GM12864 (cell line): ENCODE results near the gene GOLGA5.

Experiments used
- DNase-seq: peaks from one replicate; pipeline ENCODE4 v3.0.0-alpha.2; 2011; ENCODE audit warnings: low read depth
- H3K4me3 ChIP-seq: 2 replicates; pipeline ENCODE4 v1.5.1; 2011; ENCODE audit warnings: mild to moderate bottlenecking, low read depth, low read length, control low read depth
- CTCF ChIP-seq: IDR thresholded peaks from 2 replicates; pipeline ENCODE4 v1.5.1; 2011; ENCODE audit warnings: low read depth, mild to moderate bottlenecking, moderate library complexity, low read length, control low read depth, inconsistent platforms; ENCODE audit errors: missing control alignments

Gene GOLGA5

DNA sequence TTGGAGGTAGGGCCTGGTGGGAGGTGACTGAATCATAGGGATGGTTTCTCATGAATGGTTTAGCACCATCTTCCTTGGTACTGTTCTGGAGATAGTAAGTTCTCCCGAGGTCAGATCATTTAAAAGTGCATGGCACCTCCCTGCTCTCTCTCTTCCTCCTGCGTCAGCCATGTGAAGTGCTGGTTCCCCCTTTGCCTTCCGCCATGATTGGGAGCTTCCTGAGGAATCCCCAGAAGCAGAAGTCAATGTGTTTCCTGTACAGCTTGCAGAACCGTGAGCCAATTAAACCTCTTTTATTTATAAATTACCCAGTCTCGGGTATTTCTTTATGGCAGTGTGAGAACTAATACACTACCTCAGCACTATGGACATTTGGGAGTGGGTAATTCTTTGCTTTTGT lies 40.9 kb upstream of the GOLGA5 start:
- no peak for DNase-seq
- no peak overlapping the region for H3K4me3 ChIP-seq
- no peak for TF ChIP-seq CTCF

GRCh38 chr14:92754966-92755365 lies 39.1 kb upstream of the GOLGA5 start:
- H3K4me3 ChIP-seq, result no peak overlapping the region
- no peak for TF ChIP-seq CTCF
- no peak for DNase-seq

GRCh38 chr14:92755495-92755894 lies 38.6 kb upstream of the GOLGA5 start:
- DNase-seq, result no peak
- TF ChIP-seq CTCF, result no peak
- no peak overlapping the region for H3K4me3 ChIP-seq

DNA sequence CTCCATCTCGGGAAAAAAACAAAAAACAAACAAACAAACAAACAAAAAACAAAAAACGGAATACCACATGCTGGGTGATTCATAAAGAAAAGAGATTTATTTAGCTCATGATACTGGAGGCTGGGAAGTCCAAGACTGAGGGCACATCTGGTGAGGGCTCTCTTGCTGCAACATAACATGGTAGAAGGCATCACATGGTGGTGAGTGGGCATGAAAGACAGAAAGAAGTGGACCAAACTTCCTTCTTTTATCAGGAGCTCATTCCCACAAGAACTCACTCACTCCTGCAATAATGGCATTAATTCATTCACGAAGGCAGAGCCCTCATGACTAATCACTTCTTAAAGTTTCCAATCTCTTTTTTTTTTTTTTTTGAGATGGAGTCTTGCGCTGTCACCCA lies 37.7 kb upstream of the GOLGA5 start:
- DNase-seq, result no peak
- no peak overlapping the region for H3K4me3 ChIP-seq
- no peak for TF ChIP-seq CTCF

GRCh38 chr14:92759300-92759678 lies 34.8 kb upstream of the GOLGA5 start:
- TF ChIP-seq CTCF, result no peak
- DNase-seq, result no peak
- no peak overlapping the region for H3K4me3 ChIP-seq

GRCh38 chr14:92759679-92760523 lies 34.2 kb upstream of the GOLGA5 start:
- DNase-seq, result no peak
- no peak overlapping the region for H3K4me3 ChIP-seq

More at GRCh38 chr14:92759679-92760523, 34.2 kb upstream of the GOLGA5 start:
- TF ChIP-seq CTCF, result no peak
